Endothelial cell of umbilical vein (primary cell): ENCODE data around the gene MEN1. TPM values are rescaled to one million over a fixed set of nuclear protein-coding genes. Genes with fewer than 3 reads are reported as not detected.

ENCODE experiments used
- BruUV-seq: library from RNA; stranded (reverse); fragments of 400-500 nt; replicated peaks from 2 replicates; lab custom pipeline; 2021; lab: Mats Ljungman, UMichigan
- CTCF ChIA-PET: fragments of 300-600, 350-600 bp; sonication (Branson Sonifier 250); formaldehyde crosslinking; loops from one replicate; lab custom pipeline; 2021; ENCODE audit warnings: antibody characterized with exemption, inconsistent platforms; lab: Charles Lee
- POLR2A ChIA-PET: fragments of 300-600, 350-600 bp; sonication (Branson Sonifier 250); formaldehyde crosslinking; loops from one replicate; lab custom pipeline; 2021; ENCODE audit warnings: antibody characterized with exemption, inconsistent platforms; lab: Charles Lee
- DNase-seq: peaks from one replicate; pipeline ENCODE4 v3.0.0-alpha.2; 2011; ENCODE audit warnings: low read depth, low spot score
- FAIRE-seq: peaks from 2 replicates; lab custom pipeline; 2011; peaks lifted over from hg19 to GRCh38; lab: Jason Lieb, UNC
- H2AFZ ChIP-seq: 2 replicates; pipeline ENCODE4 v1.6.0; 2012; ENCODE audit warnings: low read depth, low read length, control low read depth, inconsistent platforms
- H3K27ac ChIP-seq: 2 replicates; pipeline ENCODE4 v1.5.1; 2011; ENCODE audit warnings: low read depth, mild to moderate bottlenecking, control low read depth, low read length, moderate library complexity; ENCODE audit not compliant: insufficient read depth
- H3K27me3 ChIP-seq, 2 experiments: 2 replicates each; pipeline versions ENCODE4 v1.6.0 to v1.6.1; 2011; ENCODE audit warnings: low read length in 2 of 2, mixed read lengths in 1 of 2; ENCODE audit not compliant: control insufficient read depth in 2 of 2, insufficient read depth in 2 of 2
- H3K36me3 ChIP-seq, 2 experiments: 2 replicates in 1 of 2; 3 replicates in 1 of 2; pipeline ENCODE4 v1.5.1; 2011; ENCODE audit warnings: low read length in 2 of 2, mild to moderate bottlenecking in 1 of 2, moderate library complexity in 1 of 2; ENCODE audit not compliant: control insufficient read depth in 2 of 2, insufficient read depth in 2 of 2; ENCODE audit errors: extremely low read depth in 1 of 2
- H3K4me1 ChIP-seq: 3 replicates; pipeline ENCODE4 v1.5.1; 2011; ENCODE audit warnings: mild to moderate bottlenecking, low read length; ENCODE audit not compliant: control insufficient read depth, insufficient read depth; ENCODE audit errors: extremely low read depth
- H3K4me2 ChIP-seq: 2 replicates; pipeline ENCODE4 v1.6.1; 2011; ENCODE audit warnings: low read length, control low read depth, mixed read lengths; ENCODE audit not compliant: insufficient read depth
- H3K4me3 ChIP-seq, 3 experiments: fragments of 200-600 bp in 1 of 3; sonication (generic), shearing (Covaris generic) in 1 of 3; replicated peaks in 1 of 3; 2 replicates each; pipeline ENCODE4 v1.5.1; 2011 to 2016; ENCODE audit warnings: control low read depth in 3 of 3, low read length in 3 of 3, mild to moderate bottlenecking in 2 of 3, inconsistent platforms in 1 of 3, low read depth in 1 of 3, moderate library complexity in 1 of 3; ENCODE audit not compliant: insufficient read depth in 1 of 3
- H3K79me2 ChIP-seq: 2 replicates; pipeline ENCODE4 v1.6.0; 2012; ENCODE audit warnings: low read length, inconsistent platforms; ENCODE audit not compliant: control insufficient read depth, insufficient read depth
- H3K9ac ChIP-seq: replicated peaks from 2 replicates; pipeline ENCODE3; 2011; ENCODE audit warnings: low read length, control low read depth; ENCODE audit not compliant: insufficient read depth; ENCODE audit errors: extremely low read depth
- H3K9me1 ChIP-seq: replicated peaks from 3 replicates; pipeline ENCODE4 v1.6.0; 2011; ENCODE audit warnings: mild to moderate bottlenecking, low read length; ENCODE audit not compliant: control insufficient read depth, insufficient read depth; ENCODE audit errors: extremely low read depth
- H3K9me3 ChIP-seq: replicated peaks from 2 replicates; pipeline ENCODE4 v1.5.1; 2012; ENCODE audit warnings: low read length, inconsistent platforms; ENCODE audit not compliant: control insufficient read depth, insufficient read depth
- H4K20me1 ChIP-seq: replicated peaks from 2 replicates; pipeline ENCODE3; 2011; ENCODE audit warnings: mild to moderate bottlenecking, low read length; ENCODE audit not compliant: control insufficient read depth, insufficient read depth; ENCODE audit errors: extremely low read depth
- FOS ChIP-seq: IDR thresholded peaks from 2 replicates; pipeline ENCODE4 v1.6.1; 2011; ENCODE audit warnings: mild to moderate bottlenecking, low read length, moderate library complexity, borderline replicate concordance; ENCODE audit not compliant: insufficient read depth
- GATA2 ChIP-seq: IDR thresholded peaks from 2 replicates; pipeline ENCODE4 v1.7.0; 2011; ENCODE audit warnings: low read depth, mild to moderate bottlenecking, moderate library complexity, mixed read lengths, low read length; ENCODE audit not compliant: insufficient read length, insufficient read depth
- JUN ChIP-seq: IDR thresholded peaks from 2 replicates; pipeline ENCODE4 v1.6.1; 2011; ENCODE audit warnings: borderline replicate concordance, low read depth; ENCODE audit not compliant: insufficient read length, insufficient read depth
- MAX ChIP-seq: IDR thresholded peaks from 2 replicates; pipeline ENCODE4 v1.6.1; 2011; ENCODE audit not compliant: insufficient read depth, insufficient read length
- MYC ChIP-seq: IDR thresholded peaks from one replicate; pipeline ENCODE4 v1.6.1; 2011; ENCODE audit warnings: mild to moderate bottlenecking, low read depth, low read length
- POLR2A ChIP-seq: IDR thresholded peaks from 2 replicates; pipeline ENCODE4 v1.6.1; 2012; ENCODE audit warnings: low read depth, mild to moderate bottlenecking, control low read depth, low read length
- POLR2AphosphoS5 ChIP-seq: IDR thresholded peaks from 2 replicates; pipeline ENCODE4 v1.6.1; 2012; ENCODE audit warnings: low read depth, mild to moderate bottlenecking, control low read depth, low read length, moderate library complexity; ENCODE audit not compliant: insufficient read depth
- dilution Hi-C: fragments of 300-500 bp; cut with MboI; formaldehyde crosslinking; loops from one replicate; pipeline ENCODE4 v1.15.0; 2019; ENCODE audit warnings: low sequenced_read_pairs; ENCODE audit not compliant: extremely low pct_ligation_motif_present
- intact Hi-C: fragments of 100-400 bp; cut with micrococcal nuclease; formaldehyde crosslinking; loops from one replicate; pipeline ENCODE4 v1.10.0; 2022
- polyA plus RNA-seq, 4 experiments: library from polyadenylated mRNA; depleted of rRNA in 3 of 4; stranded (reverse) in 3 of 4; unstranded in 1 of 4; fragments of >200 nt; gene quantifications; 2 replicates each; pipeline versions ENCODE4 v1.2.1 to v1.2.3, GENCODE V29; 2011 to 2012; ENCODE audit warnings: missing spikeins in 1 of 4
- total RNA-seq: library from RNA; stranded (reverse); gene quantifications from 2 replicates; pipeline ENCODE4 v1.2.3, GENCODE V29; 2021

Gene MEN1
- total and polyA plus RNA-seq, 2 donors (not counting 3 experiments of a cell fraction or from before 2014, with no cell fraction given) = 41.1 to 43.1 TPM

GRCh38 chr11:64762674-64763525 lies 47.5 kb downstream of the MEN1 start:
- no TSS peak for BruUV-seq
- Histone ChIP-seq H2AFZ (no peak overlapping the region), H3K4me1 (peaks cover 20% of the 10 kb centered on the region), H3K9ac (no peak overlapping the region), H3K27me3 (no peaks in the 10 kb centered on the region), H3K27ac (peak overlapping the region; percentile 1), H3K4me2 (no peak overlapping the region), H4K20me1 (peaks cover 3% of the 10 kb centered on the region), H3K4me3 (no peak overlapping the region), H3K9me3 (no peaks in the 10 kb centered on the region), H3K9me1 (no peaks in the 10 kb centered on the region), H3K79me2 (peaks cover 17% of the 10 kb centered on the region), H3K36me3 (peaks cover 31 to 42% of the 10 kb centered on the region in 2 experiments)
- intact Hi-C loops = no loop called here
- peak; percentile 95 for FAIRE-seq
- ChIA-PET POLR2A (interaction anchor here (0.6 to 1.1 kb wide), 2 partner anchors 9 to 16 kb away, joined by 4 to 8 read pairs; partner anchors contain the start of gene SF1), CTCF (interaction anchor here (1.0 to 2.6 kb wide), 5 partner anchors 10 to 74 kb away, joined by 3 to 12 read pairs (median 5); partner anchors contain the start of gene SF1)
- dilution Hi-C loops = no loop called here
- TF ChIP-seq GATA2 (no peak), MYC (no peak), JUN (no peak), FOS (no peak), POLR2AphosphoS5 (peak; percentile 17)
- peak; percentile 66 for DNase-seq

- CTCF ChIA-PET = interaction anchor here (1.4 to 1.8 kb wide), 3 partner anchors 10 to 74 kb away, joined by 4 to 6 read pairs (median 5); no protein-coding TSS in a partner anchor
- DNase-seq (no peak), FAIRE-seq (no peak)
- POLR2A ChIA-PET = no interaction called here
- dilution Hi-C loops (no loop called here), intact Hi-C loops (no loop called here)
- Histone ChIP-seq H3K4me1 (peaks cover 20% of the 10 kb centered on the region), H2AFZ (no peak overlapping the region), H3K9me1 (no peaks in the 10 kb centered on the region), H3K9ac (no peak overlapping the region), H3K36me3 (peaks cover 25 to 36% of the 10 kb centered on the region in 2 experiments), H3K27me3 (no peaks in the 10 kb centered on the region), H4K20me1 (peaks cover 3% of the 10 kb centered on the region), H3K4me2 (no peak overlapping the region), H3K4me3 (no peak overlapping the region), H3K9me3 (no peaks in the 10 kb centered on the region), H3K27ac (no peak overlapping the region), H3K79me2 (peaks cover 12% of the 10 kb centered on the region)
- BruUV-seq = no TSS peak
- TF ChIP-seq POLR2AphosphoS5 = peak; percentile 46
- peak; percentile 76 for TF ChIP-seq POLR2A
- no peak for TF ChIP-seq MAX
Measured at GRCh38 chr11:64762277-64762673, 48.1 kb downstream of the MEN1 start.
